Vagina (tissue), 2 donors: Measurements from ENCODE around the gene MERTK.

Source experiments
- CTCF ChIP-seq, 3 experiments: fragments of 450-650 bp in 2 of 3; fragments of 200-600 bp in 1 of 3; sonication (generic) in 1 of 3; IDR thresholded peaks; one replicate each; pipeline ENCODE4 v1.5.1; 2017 to 2019; ENCODE audit warnings: antibody characterized with exemption in 3 of 3, mild to moderate bottlenecking in 2 of 3, moderate library complexity in 2 of 3
- POLR2A ChIP-seq, 2 donors: fragments of 450-650 bp; IDR thresholded peaks; one replicate each; pipeline ENCODE4 v1.6.1; 2017; ENCODE audit warnings: antibody characterized with exemption in 2 of 2, mild to moderate bottlenecking in 2 of 2, moderate library complexity in 2 of 2
- POLR2AphosphoS5 ChIP-seq, 2 donors: sonication (generic); formaldehyde crosslinking; IDR thresholded peaks; one replicate each; pipeline ENCODE4 v1.9.0; 2017; ENCODE audit warnings: antibody characterized with exemption in 2 of 2, mild to moderate bottlenecking in 2 of 2, low read depth in 1 of 2; ENCODE audit not compliant: insufficient read depth in 1 of 2

GRCh38 chr2:112047537-112048235 is 149.3 kb downstream of the MERTK start:
- TF ChIP-seq CTCF (IDR thresholded peaks at IDR 0.05) (no peak), POLR2AphosphoS5 (IDR thresholded peaks at IDR 0.05; ENCODE audit: insufficient read depth in 1 of 2, low read depth in 1 of 2) (no peak), POLR2A (IDR thresholded peaks at IDR 0.05) (no peak)
